PFSK-1 (cell line): ENCODE measurements around the gene DLX1.

Source experiments
- FOXP2 ChIP-seq: optimal IDR thresholded peaks from 2 replicates; pipeline ENCODE3; 2011; ENCODE audit warnings: borderline replicate concordance, control low read depth, inconsistent platforms; ENCODE audit not compliant: insufficient read depth; ENCODE audit errors: extremely low read length, extremely low read depth
- POLR2AphosphoS5 ChIP-seq: IDR thresholded peaks from 2 replicates; pipeline ENCODE4 v1.6.1; 2012; ENCODE audit warnings: low read depth, mild to moderate bottlenecking, control low read depth, low read length, moderate library complexity
- SIN3A ChIP-seq: IDR thresholded peaks from 2 replicates; pipeline ENCODE4 v1.6.1; 2012; ENCODE audit warnings: mild to moderate bottlenecking, low read length, moderate library complexity, borderline replicate concordance; ENCODE audit not compliant: insufficient read depth
- TAF1 ChIP-seq: IDR thresholded peaks from 2 replicates; pipeline ENCODE4 v1.6.1; 2012; ENCODE audit warnings: low read length, control low read depth, borderline replicate concordance; ENCODE audit not compliant: insufficient read depth
- TF ChIP-seq, protein P1 (sequence below), 2 experiments: IDR thresholded peaks; 2 replicates each; pipeline versions ENCODE4 v1.6.1 to v1.8.0; 2011 to 2012; ENCODE audit warnings: low read depth in 2 of 2, low read length in 2 of 2, control low read depth in 1 of 2, inconsistent platforms in 1 of 2, mild to moderate bottlenecking in 1 of 2, moderate library complexity in 1 of 2; ENCODE audit not compliant: insufficient read depth in 1 of 2

DNA sequence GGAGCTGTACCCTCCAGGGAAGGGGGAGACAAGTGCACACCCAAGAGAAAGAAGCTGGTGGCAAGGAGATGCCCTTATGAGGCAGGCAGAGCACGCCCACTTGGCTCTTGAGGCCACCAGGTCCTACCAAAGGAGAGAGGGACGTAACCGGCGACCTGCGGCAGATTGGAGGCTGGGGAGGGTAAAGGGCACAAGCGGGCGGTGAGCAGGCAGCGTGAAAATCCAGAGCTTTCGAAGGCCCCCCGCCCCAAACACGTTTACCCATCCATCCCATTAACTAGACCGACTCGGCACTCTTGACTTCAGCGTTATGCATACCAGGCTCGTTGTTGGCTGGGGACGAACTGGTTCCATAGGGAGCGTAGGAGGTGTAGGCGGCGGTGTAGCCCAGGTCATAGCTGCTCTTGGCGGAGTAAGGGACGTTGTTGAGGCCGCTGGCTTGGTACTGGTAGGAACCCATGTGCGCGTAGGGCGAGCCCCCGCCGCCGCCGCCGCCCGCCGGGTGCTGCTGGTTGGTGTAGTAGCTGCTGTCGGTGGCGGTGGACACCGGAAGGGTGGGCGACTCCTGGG, 16.6 kb downstream of the DLX1 start:
- no peak for TF ChIP-seq POLR2AphosphoS5
- TF ChIP-seq, protein P1, sequence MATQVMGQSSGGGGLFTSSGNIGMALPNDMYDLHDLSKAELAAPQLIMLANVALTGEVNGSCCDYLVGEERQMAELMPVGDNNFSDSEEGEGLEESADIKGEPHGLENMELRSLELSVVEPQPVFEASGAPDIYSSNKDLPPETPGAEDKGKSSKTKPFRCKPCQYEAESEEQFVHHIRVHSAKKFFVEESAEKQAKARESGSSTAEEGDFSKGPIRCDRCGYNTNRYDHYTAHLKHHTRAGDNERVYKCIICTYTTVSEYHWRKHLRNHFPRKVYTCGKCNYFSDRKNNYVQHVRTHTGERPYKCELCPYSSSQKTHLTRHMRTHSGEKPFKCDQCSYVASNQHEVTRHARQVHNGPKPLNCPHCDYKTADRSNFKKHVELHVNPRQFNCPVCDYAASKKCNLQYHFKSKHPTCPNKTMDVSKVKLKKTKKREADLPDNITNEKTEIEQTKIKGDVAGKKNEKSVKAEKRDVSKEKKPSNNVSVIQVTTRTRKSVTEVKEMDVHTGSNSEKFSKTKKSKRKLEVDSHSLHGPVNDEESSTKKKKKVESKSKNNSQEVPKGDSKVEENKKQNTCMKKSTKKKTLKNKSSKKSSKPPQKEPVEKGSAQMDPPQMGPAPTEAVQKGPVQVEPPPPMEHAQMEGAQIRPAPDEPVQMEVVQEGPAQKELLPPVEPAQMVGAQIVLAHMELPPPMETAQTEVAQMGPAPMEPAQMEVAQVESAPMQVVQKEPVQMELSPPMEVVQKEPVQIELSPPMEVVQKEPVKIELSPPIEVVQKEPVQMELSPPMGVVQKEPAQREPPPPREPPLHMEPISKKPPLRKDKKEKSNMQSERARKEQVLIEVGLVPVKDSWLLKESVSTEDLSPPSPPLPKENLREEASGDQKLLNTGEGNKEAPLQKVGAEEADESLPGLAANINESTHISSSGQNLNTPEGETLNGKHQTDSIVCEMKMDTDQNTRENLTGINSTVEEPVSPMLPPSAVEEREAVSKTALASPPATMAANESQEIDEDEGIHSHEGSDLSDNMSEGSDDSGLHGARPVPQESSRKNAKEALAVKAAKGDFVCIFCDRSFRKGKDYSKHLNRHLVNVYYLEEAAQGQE (IDR thresholded peaks at IDR 0.05; ENCODE audit: insufficient read depth in 1 of 2, low read depth in 2 of 2, low read length in 2 of 2): no peak
- no peak for TF ChIP-seq SIN3A
- no peak for TF ChIP-seq TAF1
- no peak for TF ChIP-seq FOXP2
